Fibroblast of the aortic adventitia (primary cell): ENCODE data around the gene SIRT3. TPM values are rescaled to one million over a fixed set of nuclear protein-coding genes. Genes with fewer than 3 reads are reported as not detected.

Experiments used
- DNase-seq: peaks from one replicate; pipeline ENCODE4 v3.0.0-alpha.2; 2010; ENCODE audit warnings: low read depth
- H3K4me3 ChIP-seq: 2 replicates; pipeline ENCODE4 v1.5.1; 2011; ENCODE audit warnings: low read depth, mild to moderate bottlenecking, control low read depth, low read length, moderate library complexity
- CTCF ChIP-seq: IDR thresholded peaks from 2 replicates; pipeline ENCODE4 v1.5.1; 2011; ENCODE audit warnings: mild to moderate bottlenecking, low read length, control low read depth, inconsistent platforms; ENCODE audit not compliant: insufficient read depth
- total RNA-seq: library from RNA; depleted of rRNA; stranded (reverse); fragments of >200 nt; gene quantifications from 2 replicates; pipeline ENCODE4 v1.2.3, GENCODE V29; 2012; ENCODE audit warnings: low replicate concordance

The SIRT3 gene
- total RNA-seq, 1 donor = 8.2 TPM

DNA sequence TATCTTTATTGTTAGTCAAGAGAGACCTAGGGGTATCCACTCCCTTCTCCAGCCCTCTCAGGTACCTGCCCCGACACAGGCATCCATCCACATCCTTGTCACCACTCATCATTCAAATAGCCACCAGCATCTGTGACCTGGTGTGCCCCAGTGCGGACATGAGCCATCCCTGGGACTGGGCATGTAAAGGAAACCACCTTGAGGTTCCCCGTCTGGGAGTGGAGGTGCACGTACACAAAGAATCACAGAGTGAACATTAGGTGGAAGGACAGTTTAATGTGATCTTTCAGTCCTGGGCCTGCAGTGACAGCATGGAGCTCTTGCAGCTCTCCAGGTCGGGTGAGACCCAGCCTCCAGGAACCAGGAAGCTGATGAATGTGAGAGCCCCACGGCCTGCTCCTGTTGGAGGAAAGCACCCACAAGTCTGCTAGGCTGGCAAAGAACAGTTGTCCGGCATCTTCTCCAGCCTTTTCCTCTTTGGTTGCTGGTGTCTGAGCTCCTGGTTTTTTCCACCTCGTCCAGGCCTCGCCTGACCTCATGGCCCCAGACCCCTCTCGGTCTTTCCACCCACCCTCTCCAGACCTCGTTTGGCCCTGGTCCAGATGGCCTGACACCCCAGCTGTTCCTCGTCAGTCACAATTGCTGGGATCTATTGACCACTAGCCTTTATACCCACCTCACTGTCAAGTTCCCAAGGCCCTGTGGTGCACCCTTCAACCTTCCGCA is 17.2 kb upstream of the SIRT3 start:
- no peak overlapping the region for H3K4me3 ChIP-seq
- no peak for DNase-seq
- no peak for TF ChIP-seq CTCF

GRCh38 chr11:252666-253065 is 16.5 kb upstream of the SIRT3 start:
- no peak for DNase-seq
- no peak for TF ChIP-seq CTCF
- H3K4me3 ChIP-seq = no peak overlapping the region

- H3K4me3 ChIP-seq = no peak overlapping the region
- DNase-seq = no peak
- TF ChIP-seq CTCF = no peak
These were observed 15.4 kb upstream of the SIRT3 start for GRCh38 chr11:251550-251949.

- H3K4me3 ChIP-seq = no peak overlapping the region
- peak; percentile 58 for DNase-seq
- peak; percentile 66 for TF ChIP-seq CTCF
These were observed 14.7 kb upstream of the SIRT3 start for GRCh38 chr11:250740-251299.

GRCh38 chr11:250274-250673 is 14.1 kb upstream of the SIRT3 start:
- TF ChIP-seq CTCF = no peak
- no peak overlapping the region for H3K4me3 ChIP-seq
- DNase-seq = no peak

GRCh38 chr11:249062-249461 is 12.9 kb upstream of the SIRT3 start:
- no peak for TF ChIP-seq CTCF
- DNase-seq = no peak
- H3K4me3 ChIP-seq = no peak overlapping the region
